WI38 (cell line): ENCODE data around the gene C12orf56.

ENCODE experiments used
- H3K4me3 ChIP-seq: 2 replicates; pipeline ENCODE4 v1.5.1; 2011; ENCODE audit warnings: low read depth, mild to moderate bottlenecking, control low read depth, low read length
- CTCF ChIP-seq: IDR thresholded peaks from 2 replicates; pipeline ENCODE4 v1.5.1; 2012; ENCODE audit warnings: low read depth, mild to moderate bottlenecking, control low read depth, low read length

Gene C12orf56

GRCh38 chr12:64229796-64230195 lies 160.8 kb downstream of the C12orf56 start:
- TF ChIP-seq CTCF = no peak
- no peak overlapping the region for H3K4me3 ChIP-seq

DNA sequence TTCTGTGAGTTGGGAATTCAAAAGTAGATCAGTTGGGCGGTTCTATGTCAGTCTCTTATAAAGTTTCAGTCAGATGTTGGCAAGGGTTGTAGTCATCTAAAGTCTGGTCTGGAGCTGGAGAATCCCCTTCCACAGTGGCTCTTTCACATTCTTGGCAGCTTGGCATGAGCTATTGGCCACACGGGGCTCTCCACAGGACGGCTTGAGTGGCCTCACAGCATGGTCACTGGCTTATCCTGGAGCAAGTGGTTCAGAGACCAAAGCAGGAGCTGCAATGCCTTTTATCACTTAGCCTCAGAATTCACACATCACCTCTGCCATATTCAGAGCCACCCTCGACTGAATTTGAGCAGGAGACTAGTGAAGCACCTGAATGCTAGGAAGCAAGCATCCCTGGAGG lies 161.3 kb downstream of the C12orf56 start:
- H3K4me3 ChIP-seq = no peak overlapping the region
- TF ChIP-seq CTCF = no peak

GRCh38 chr12:64225626-64226025 lies 164.9 kb downstream of the C12orf56 start:
- H3K4me3 ChIP-seq = no peak overlapping the region
- TF ChIP-seq CTCF = no peak

DNA sequence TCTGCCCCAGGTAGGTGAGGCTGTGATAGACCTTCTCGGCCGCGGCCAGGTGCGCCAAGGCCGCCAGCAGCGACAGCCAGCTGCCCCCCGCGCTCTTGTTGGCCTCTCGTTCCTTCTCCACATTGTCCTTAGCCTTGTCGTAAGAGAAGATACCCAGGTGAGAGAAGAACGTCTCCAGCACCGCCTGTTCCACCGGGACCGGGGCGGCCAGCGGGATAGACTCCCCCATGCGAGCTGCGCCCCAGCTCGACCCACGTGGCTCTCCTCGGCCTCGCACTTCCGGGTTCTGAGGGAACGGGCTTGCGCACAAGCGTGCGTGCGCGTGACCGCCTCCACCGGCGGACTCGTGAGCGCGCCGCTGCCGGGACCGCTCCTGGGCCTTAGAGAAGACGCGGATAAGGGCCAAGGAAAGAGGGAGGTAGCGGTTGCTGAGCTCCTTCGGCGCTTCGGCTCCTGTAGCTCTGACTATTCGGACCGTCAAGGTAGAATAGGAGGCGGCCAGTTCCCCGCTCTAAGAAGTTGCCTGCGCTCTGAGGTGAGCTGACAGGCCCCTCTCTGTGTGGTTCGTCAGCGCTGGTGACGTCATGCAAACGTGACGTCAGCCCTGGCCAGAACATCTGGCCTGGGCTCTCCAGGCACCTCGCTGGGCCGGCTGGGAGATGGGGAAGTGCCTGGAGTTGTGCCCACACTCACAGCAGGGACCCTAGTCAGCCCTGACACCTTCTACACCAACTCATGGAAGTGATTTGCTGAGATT lies 168.4 kb downstream of the C12orf56 start, which contains the start of gene KICS2:
TSS of gene KICS2 (minus strand) at position 288 of the 757 bp plus-strand sequence. CDS start at position 229, 59 bp downstream.
- peak within 1 kb of the TSS; percentile 89 for H3K4me3 ChIP-seq
- no peak for TF ChIP-seq CTCF

DNA sequence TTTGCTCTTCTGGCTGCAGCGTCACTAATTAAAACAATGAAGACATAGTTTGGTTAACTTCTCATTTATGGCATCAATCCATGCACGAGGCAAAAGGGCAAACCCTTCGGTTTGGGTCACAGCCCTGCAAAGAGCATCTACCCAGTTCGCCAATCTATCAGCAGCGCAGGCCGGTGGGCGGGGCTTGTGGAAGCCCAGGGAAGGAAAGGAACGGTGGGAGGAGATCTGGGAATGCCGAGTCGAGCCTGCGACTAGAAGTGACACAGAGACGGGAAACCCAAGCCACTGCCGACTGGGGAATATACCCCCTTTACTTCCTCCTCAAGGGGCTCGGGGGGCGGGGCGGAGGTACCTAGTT lies 168.9 kb downstream of the C12orf56 start:
- TF ChIP-seq CTCF = no peak
- peak overlapping the region; percentile 89 for H3K4me3 ChIP-seq

DNA sequence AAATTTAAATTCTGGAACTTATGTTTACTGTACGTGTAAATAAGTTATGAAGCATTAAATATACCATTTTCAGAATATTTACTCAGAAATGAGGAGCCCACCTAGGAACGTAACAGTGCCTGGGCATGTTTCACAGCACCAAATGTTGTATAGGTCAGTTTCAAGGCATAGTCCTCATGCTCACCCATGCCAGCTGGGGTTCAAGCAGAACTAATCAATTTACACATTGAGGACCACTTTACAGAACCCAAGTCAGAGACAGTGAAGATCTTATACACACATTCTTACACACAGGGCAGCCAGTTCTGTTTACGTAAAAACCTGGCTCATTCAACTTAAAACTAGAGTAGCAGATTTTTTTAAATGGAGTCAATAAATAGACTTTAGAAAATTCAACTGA lies 170.5 kb downstream of the C12orf56 start:
- TF ChIP-seq CTCF = no peak
- no peak overlapping the region for H3K4me3 ChIP-seq

DNA sequence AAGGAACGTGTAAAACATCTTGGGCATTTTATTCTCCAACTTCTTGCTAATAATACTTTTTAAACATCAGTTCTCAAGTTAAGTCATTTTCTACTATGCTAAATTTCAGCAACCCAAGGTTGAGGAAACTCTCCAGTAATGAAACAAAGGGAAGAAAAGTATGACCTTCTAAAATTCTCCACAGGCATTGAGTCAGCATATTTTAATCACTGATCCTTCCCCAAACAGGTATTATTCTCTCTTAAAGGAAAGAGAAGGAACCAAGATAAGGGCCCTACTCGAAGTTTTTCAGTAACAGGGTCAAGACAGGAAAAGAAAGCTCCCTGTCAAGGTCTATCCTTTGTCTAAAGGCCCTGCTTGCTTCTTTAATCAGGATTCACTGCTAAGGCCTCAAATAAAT lies 171.4 kb downstream of the C12orf56 start:
- no peak for TF ChIP-seq CTCF
- H3K4me3 ChIP-seq = no peak overlapping the region
